ENCODE results near the gene AAMDC.
A peak's percentile ranks its signal among the peaks of the same experiment; 100 is the strongest.

Gene AAMDC

DNA sequence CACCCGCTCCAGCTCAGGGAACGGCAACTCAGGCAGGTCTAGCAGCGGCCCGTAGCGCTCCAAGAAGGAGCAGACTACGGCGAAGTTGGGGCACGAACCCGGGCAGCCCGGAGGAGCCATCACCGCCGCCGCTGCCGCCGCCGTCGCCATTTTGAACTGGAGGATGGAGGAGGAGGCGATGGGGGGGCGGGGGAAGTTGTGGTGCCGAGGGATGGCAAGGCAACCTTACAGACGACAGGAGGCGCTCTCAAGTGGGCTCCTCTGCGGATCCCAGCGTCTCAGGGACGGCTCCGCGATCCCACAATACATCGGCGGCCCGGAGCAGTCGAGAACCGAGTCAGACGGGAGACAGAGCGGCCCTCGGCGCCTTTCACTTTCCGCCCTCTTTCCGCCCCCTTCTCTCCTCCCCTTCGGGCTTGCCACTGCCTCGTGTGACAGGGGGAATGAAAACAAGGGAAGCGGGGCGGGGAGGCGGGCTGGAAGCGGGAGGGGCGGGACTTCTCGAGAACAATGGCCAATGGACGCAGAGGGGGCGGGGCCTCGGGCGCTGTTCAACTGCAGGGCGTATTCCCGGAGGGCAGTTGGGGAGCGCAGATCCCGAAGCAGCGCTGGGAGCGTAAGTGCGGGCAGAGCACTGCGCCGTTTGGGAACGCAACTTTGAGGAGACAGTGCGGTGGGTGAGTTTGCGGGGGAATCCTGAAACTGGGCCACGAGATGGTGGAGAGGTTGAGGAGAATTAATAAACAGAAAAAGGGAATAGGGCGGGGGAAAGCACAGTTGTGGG lies at the start of gene AAMDC, which contains the start of gene RSF1:
TSS of gene AAMDC (plus strand) at position 580 of the 784 bp plus-strand sequence. CDS start 21,353 bp downstream, outside the sequence.
TSS of gene RSF1 (minus strand) at position 158 of the 784 bp plus-strand sequence. CDS start at position 150, 8 bp downstream.
- peak; percentile 99 for DNase-seq

DNA sequence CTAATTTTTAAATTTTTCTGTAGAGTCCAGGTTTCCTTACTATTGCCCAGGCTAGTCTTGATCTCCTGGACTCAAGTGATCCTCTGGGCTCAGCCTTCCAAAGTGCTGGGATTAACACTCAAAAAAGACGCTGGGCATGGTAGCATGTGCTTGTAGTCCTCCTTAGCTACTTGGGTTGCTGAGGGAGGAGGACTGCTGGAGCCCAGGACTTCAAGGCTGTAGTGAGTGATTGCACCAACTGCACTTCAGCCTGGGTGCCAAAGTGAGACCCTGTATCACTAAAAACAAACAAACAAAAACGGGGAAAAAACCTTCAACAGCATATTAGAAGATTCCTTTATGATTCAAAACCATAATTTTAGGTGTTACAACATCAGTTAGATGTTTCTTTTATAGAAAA lies 45.0 kb upstream of the AAMDC start:
- DNase-seq = no peak

DNA sequence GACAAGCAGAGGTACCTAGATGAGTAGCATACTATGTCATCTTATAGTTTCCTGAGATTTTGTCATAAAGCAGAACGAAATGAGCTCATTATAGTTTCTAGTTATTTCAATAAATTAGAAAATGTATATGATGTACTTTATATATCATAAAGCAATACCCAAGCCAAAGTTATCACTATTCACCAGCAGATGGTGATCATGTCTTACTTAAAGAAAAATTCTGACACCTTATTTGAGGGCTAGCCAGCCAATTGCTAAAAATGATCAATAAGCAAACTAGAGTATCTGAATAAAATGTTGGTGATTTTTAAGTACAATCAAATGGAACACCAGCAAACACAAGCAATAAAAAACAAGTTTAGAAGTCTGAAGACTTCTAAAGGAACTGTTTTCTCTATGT lies 44.5 kb upstream of the AAMDC start:
- no peak for DNase-seq

GRCh38 chr11:77778118-77778517 lies 42.8 kb upstream of the AAMDC start:
- no peak for DNase-seq

GRCh38 chr11:77778549-77778948 lies 42.4 kb upstream of the AAMDC start:
- no peak for DNase-seq

DNA sequence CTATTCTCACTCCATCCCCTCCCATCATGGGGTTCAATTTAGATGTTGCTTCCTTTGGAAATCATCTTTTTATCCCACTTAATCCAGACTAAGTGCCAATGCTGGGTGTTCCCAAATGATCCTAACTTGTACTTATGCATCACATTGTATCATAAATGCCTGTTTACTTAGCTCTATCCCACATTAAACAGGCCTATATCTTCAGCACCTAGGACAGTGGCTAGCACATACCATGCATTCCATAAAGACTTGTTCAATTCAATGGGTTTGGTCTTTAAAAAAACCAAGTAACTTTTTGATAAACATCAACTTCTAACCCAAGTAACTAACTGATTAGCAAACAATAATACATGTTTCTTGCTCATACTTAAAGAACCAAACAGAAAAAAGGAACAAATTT lies 41.0 kb upstream of the AAMDC start:
- DNase-seq = no peak

- peak; percentile 33 for DNase-seq
These were observed 37.9 kb upstream of the AAMDC start for GRCh38 chr11:77783025-77783424.

DNA sequence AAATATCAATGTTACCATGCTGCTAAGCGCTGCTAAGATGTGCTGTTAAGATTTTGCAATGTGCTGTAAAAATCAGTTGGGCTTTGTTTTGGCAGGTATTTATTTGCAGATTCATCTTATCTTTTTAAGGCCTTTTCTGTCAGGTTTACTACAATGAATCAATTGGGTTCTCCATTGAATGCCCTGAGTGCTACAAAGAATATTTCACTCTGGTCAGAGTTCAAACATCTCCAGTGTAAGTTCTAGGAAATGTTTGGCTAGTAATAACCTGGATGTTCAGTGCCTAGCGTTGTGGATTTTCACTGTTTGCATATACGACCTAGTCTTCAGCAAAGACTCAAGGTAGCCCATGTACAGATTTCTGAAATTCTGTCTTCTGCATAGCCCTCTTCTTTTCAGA lies 36.4 kb upstream of the AAMDC start:
- DNase-seq = no peak

- DNase-seq = no peak
These were observed 31.7 kb upstream of the AAMDC start for GRCh38 chr11:77789061-77789730.

DNA sequence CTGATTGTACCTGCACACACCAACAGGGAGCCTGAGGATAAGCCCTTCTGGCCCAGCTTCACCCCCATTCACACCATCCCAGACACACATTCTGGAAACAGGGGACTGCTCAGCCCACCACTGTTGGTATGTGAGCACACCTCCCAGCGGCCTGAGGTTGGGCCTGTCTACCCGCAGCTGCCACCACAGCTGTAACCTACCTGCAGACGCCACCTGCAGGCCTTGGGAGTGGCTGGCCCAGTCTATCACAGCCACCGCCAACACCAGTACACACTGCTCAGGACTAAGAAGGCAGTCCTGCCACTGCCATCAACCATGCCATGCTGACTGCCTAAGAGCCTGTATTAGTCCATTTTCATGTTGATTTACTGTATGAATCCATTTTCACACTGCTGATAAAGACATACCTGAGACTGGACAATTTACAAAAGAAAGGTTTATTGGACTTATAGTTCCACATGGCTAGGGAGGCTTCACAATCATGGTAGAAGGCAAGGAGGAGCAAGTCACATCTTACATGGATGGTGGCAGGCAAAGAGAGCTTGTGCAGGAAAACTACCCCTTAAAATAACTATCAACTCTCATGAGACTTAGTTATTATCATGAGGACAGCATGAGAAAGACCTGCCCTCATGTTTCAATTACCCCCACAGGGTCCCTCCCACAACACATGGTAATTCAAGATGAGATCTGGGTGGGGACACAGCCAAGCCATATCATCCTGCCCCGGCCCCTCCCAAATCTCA lies 31.0 kb upstream of the AAMDC start:
- DNase-seq = no peak

- DNase-seq = no peak
These were observed 29.6 kb upstream of the AAMDC start for GRCh38 chr11:77791301-77791700.

- DNase-seq = no peak
These were observed 27.0 kb upstream of the AAMDC start for GRCh38 chr11:77793972-77794371.

DNA sequence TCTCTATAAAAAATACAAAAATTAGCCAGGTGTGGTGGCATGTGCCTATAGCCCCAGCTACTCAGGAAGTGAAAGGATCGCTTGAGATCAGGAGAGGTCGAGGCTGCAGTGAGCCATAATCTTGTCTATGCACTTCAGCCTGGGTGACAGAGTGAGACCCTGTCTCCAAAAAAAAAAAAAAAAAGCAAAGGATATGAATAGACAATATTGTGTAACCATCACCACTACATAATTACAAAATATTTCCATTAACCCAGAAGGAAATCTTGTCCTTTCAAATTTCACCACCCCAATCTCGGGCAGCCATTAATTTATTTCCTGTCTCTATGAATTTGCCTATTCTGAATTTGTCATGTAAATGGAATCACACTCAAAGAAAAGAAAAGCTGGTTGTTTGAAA lies 21.6 kb upstream of the AAMDC start:
- DNase-seq = peak; percentile 27

DNA sequence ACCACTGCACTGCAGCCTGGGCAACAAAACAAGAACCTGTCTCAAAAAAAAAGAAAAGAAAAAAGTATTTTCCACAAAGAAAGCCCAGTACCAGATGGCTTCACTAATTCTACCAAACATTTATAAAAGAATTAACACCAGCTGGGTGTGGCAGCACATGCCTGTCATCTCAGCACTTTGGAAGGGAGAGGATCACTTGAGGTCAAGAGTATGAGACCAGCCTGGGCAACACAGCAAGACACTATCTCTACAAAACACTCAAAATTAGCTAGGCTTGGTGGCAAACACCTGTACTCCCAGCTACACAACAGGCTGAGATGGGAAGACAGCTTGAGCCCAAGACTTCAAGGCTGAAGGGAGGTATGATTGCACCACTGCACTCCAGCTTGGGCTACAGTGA lies 20.5 kb upstream of the AAMDC start:
- DNase-seq = no peak

DNA sequence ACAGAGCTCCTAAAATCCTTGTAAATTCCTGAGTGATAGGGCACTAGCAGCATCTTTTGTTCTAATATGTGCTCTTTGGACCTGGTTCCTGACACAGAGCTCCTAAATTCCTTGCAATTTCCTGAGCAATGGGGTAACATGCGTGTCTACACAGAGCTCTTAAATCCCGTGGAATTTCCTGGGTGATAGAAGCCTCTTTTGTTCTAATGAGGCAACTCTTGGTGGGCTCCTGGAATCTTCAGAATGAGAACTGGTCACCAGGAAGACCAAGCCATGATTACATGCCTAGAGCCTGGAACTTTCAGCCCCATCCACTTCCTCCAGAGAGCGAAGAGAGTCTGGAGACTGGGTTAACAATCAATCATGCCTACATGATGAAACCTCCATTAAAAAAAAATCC lies 19.5 kb upstream of the AAMDC start:
- no peak for DNase-seq

DNA sequence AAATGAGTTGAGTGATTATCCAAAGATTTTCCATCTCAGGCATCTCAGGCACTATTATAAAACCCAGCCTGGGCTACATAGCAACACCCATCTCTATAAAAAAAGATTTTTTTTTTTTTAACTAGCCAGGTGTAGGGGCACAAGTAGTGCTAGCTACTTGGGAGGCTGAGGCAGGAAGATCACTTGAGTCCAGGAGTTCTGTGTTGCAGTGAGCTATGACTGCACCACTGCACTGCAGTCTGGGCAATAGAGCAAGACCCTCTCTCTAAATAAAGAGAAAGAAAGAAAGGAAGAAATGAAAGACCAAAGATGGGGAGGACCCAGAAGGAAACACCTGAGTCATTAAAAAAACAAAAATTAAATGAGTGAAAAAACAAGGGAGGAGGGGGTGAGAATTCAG lies 14.5 kb upstream of the AAMDC start:
- no peak for DNase-seq

DNA sequence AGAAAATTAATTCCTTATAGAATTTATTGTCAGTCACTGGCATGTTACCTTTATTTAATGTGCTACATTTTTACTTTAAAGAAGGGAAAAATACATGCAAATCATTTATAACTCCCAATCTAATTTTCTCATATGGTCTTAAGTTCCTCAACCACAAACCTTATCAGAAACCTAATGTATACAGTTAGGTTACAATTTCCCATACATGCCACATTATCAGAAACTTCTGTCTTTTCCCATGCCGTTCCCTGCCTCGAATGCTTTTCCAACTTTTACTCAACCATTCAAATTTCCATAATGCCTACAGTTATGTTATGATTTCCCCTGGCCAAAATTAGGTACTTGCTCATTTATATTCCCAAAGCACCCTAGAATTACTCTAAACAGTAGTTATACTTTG lies 14.0 kb upstream of the AAMDC start:
- DNase-seq = no peak

DNA sequence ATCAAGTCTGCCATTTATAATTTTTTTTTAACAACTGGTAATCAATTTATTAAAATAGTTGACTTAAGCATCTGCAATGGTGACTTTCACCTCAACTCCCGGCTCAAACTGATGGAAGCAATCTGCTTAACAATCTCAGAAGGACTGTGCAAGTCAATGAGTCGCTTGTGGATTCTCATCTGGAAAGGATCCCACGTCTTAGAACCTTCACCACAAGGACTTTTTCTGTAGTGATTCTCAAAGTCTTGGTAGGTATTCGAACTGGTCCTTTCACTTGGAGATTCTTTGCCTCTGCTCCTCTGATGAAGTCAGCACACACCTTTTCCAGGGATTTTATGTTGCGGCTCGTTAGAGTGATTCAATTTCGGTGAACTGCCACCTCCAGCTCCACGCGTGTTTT lies 7.7 kb upstream of the AAMDC start:
- no peak for DNase-seq

GRCh38 chr11:77814848-77815247 lies 6.1 kb upstream of the AAMDC start:
- DNase-seq = no peak

DNA sequence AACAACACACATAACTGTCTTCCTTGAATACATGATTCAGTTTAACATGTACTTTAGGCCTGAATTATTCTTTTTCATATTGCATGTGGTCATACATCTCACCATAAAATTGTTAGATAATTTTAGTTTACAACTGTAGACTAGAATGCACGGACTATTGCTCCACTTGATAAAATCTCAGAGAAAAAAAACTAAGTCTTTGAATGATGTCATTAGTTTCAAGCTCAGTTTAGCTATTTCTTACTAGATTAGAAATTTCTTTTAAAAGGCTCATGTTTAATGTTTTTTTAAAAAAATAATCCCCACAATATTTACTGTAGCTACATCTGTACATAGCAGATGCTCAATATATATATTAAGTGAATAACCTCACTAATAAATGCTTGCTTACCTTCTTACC lies 5.5 kb upstream of the AAMDC start:
- DNase-seq = no peak

DNA sequence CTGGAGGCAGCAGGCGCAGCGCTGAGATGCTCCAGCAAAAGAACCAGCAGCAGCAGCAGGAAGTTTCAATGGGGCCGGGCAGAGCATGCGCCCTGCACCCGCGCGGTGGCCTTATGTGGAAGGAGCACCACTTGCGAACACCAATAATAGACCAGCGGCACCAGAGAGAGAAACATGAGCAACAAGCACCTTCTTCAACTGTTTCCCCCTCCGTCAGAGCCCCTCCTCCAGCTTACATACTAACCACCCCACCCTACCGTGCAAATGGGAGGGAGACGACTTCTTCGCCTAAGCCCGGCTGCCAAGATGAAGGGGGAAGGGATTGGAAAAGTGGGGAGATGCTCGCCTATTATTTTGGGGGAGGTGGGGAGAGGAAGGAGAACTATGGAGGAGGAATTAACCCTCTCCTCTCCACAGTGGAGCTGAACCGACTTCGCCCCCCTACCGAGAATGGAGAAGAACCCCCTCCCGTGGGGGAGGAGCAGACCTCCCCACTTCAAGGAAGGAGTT lies 1.5 kb upstream of the AAMDC start:
- DNase-seq = peak; percentile 82

- DNase-seq = peak; percentile 26
These were observed 901 bp upstream of the AAMDC start for GRCh38 chr11:77819921-77820564.

DNA sequence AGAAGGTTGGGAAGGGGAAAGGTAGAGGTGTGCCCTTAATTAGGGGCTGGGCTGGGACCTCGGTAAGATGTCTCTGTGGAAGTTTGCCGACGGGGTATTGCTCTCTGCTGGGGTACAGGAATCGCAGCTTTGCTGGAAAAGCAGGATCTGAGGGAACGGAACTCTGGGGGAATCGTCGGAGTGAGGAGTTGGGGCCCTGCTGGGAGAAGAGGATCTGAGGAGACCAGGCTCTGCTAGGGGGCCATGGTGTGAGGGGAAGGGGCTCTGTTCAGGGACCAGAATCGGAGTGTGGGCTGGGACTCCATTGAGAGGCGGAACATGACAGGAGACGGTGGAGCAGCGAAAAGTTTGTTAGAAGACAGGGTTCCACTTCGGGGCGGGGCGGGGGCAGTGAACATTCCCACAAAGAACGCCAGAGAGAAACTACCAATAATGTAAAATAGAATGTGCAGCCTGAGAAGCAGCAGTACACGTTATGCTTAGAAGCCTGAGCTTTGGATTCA lies 456 bp downstream of the AAMDC start:
- DNase-seq = peak; percentile 15

Data from suppressor macrophage treated with lipopolysaccharide for 4 hours (primary cell).